ENCODE measurements around the gene SOX5.
"Not testable (repeated sequence)": the region's sequence is repeated elsewhere in the genome, so short reads cannot be mapped to it uniquely, and the experiment has no call there.

DNA sequence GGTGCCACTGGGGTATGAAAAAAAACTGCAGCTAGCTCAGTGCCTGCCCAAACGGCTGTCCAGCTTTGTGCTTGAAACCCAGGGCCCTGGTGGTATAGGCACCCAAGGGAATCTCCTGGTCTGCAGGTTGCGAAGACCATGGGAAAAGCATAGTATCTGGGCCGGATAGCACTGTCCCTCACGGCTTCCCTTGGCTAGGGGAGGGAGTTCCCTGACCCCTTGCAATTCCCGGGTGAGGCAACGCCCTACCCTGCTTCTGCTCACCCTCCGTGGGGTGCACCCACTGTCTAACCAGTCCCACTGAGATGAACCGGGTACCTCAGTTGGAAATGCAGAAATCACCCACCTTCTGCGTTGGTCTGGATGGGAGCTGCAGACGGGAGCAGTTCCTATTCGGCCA is 124.3 kb downstream of the SOX5 start:
- TF ChIP-seq, protein P1, sequence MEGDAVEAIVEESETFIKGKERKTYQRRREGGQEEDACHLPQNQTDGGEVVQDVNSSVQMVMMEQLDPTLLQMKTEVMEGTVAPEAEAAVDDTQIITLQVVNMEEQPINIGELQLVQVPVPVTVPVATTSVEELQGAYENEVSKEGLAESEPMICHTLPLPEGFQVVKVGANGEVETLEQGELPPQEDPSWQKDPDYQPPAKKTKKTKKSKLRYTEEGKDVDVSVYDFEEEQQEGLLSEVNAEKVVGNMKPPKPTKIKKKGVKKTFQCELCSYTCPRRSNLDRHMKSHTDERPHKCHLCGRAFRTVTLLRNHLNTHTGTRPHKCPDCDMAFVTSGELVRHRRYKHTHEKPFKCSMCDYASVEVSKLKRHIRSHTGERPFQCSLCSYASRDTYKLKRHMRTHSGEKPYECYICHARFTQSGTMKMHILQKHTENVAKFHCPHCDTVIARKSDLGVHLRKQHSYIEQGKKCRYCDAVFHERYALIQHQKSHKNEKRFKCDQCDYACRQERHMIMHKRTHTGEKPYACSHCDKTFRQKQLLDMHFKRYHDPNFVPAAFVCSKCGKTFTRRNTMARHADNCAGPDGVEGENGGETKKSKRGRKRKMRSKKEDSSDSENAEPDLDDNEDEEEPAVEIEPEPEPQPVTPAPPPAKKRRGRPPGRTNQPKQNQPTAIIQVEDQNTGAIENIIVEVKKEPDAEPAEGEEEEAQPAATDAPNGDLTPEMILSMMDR (conservative IDR thresholded peaks at IDR 0.05; ENCODE audit: low read length), result not testable (repeated sequence)
- TF ChIP-seq EZH2phosphoT487 (IDR thresholded peaks at IDR 0.05; ENCODE audit: borderline replicate concordance), result not testable (repeated sequence)
